Natural killer cell treated with Interleukin-12 subunit alpha and Interleukin-12 subunit beta and Interleukin-15 and Interleukin-18, amount 100 ng/mL, for 72 hours (primary cell): ENCODE results near the gene AADACL2. TPM values are rescaled to one million over a fixed set of nuclear protein-coding genes. Genes with fewer than 3 reads are reported as not detected.
"Not testable (repeated sequence)": the region's sequence is repeated elsewhere in the genome, so short reads cannot be mapped to it uniquely, and the experiment has no call there.

Experiments used
- ATAC-seq, 2 donors: fragments of 150-1000 bp; cut with Tn5 transposase in 1 of 2; sonication (Bioruptor Pico), chemical (Tn5 transposase) in 1 of 2; 2 replicates each; pipeline ENCODE4 v1.10.0; 2021
- DNase-seq: peaks from one replicate; pipeline ENCODE4 v3.0.0; 2022; ENCODE audit warnings: low spot score
- H3K27ac Mint-ChIP-seq, 2 donors: 1 replicate in 1 of 2; 2 replicates in 1 of 2; pipeline ENCODE4 v1.8.0; 2022; ENCODE audit warnings: mixed read lengths in 2 of 2, mild to moderate bottlenecking in 1 of 2, moderate library complexity in 1 of 2
- H3K27me3 Mint-ChIP-seq, 2 donors: 1 replicate in 1 of 2; 2 replicates in 1 of 2; pipeline ENCODE4 v1.8.0; 2022; ENCODE audit warnings: mixed read lengths in 2 of 2
- H3K36me3 Mint-ChIP-seq: one replicate; pipeline ENCODE4 v1.8.0; 2022; ENCODE audit warnings: mixed read lengths
- H3K4me1 Mint-ChIP-seq, 2 donors: 1 replicate in 1 of 2; 2 replicates in 1 of 2; pipeline ENCODE4 v1.8.0; 2022; ENCODE audit warnings: low read depth in 2 of 2, mixed read lengths in 2 of 2, mild to moderate bottlenecking in 1 of 2
- H3K4me3 Mint-ChIP-seq: one replicate; pipeline ENCODE4 v1.8.0; 2022; ENCODE audit warnings: mixed read lengths
- H3K9me3 Mint-ChIP-seq: 2 replicates; pipeline ENCODE4 v1.8.0; 2022; ENCODE audit warnings: mixed read lengths
- total RNA-seq, 2 donors: library from RNA; stranded (reverse); gene quantifications; one replicate each; pipeline ENCODE4 v1.2.3, GENCODE V29; 2022

Gene AADACL2
- total RNA-seq, 2 donors from 2014 or later: not detected

DNA sequence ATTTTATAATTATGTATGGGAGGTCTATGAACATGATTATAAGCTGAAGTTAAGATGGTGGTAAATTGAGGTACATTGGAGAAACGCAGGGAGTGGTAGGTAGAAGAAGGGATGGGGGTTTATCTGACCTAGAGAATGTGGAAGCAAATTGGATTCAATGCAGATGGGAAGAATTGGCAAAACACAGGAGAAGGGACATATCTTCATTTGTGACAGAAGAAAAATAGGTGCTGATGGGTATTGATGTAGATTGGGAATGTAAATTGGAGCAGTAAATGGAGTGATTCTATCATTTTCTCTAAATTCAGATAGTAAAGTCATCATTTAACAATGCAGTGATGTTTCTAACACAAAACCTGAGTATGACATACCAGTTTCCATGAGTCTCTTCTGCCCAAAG, 40.5 kb downstream of the AADACL2 start:
- ATAC-seq: no peak
- no peak overlapping the region for H3K4me3 Mint-ChIP-seq
- H3K27me3 Mint-ChIP-seq: peaks cover 0 to 19% of the 10 kb centered on the region in 2 donors
- H3K9me3 Mint-ChIP-seq: no peaks in the 10 kb centered on the region
- H3K36me3 Mint-ChIP-seq: no peaks in the 10 kb centered on the region
- no peak for DNase-seq
- no peak overlapping the region for H3K27ac Mint-ChIP-seq
- H3K4me1 Mint-ChIP-seq: no peaks in the 10 kb centered on the region

DNA sequence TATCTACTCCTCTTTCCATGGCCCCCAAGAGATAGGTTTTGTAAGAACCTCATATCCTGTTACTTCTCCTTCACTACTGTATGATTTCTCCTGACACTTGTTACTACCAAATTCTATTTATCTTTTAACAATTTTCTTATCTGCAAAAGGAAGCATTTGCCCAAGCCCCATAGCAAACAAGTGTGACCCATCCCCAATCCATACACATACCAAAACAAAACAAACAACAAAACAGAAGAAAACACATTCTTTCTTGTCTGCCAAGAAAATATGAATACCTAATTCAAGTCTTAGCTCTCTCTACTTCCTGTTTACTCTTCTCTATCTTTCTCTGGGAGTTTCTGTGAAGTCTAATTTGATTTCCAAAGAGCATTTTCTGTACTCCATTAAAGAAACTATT, 41.2 kb downstream of the AADACL2 start:
- no peak for DNase-seq
- no peaks in the 10 kb centered on the region for H3K4me1 Mint-ChIP-seq
- H3K27me3 Mint-ChIP-seq: peaks cover 2 to 19% of the 10 kb centered on the region in 2 donors
- no peak for ATAC-seq
- no peaks in the 10 kb centered on the region for H3K36me3 Mint-ChIP-seq
- no peak overlapping the region for H3K27ac Mint-ChIP-seq
- no peaks in the 10 kb centered on the region for H3K9me3 Mint-ChIP-seq
- H3K4me3 Mint-ChIP-seq: no peak overlapping the region

DNA sequence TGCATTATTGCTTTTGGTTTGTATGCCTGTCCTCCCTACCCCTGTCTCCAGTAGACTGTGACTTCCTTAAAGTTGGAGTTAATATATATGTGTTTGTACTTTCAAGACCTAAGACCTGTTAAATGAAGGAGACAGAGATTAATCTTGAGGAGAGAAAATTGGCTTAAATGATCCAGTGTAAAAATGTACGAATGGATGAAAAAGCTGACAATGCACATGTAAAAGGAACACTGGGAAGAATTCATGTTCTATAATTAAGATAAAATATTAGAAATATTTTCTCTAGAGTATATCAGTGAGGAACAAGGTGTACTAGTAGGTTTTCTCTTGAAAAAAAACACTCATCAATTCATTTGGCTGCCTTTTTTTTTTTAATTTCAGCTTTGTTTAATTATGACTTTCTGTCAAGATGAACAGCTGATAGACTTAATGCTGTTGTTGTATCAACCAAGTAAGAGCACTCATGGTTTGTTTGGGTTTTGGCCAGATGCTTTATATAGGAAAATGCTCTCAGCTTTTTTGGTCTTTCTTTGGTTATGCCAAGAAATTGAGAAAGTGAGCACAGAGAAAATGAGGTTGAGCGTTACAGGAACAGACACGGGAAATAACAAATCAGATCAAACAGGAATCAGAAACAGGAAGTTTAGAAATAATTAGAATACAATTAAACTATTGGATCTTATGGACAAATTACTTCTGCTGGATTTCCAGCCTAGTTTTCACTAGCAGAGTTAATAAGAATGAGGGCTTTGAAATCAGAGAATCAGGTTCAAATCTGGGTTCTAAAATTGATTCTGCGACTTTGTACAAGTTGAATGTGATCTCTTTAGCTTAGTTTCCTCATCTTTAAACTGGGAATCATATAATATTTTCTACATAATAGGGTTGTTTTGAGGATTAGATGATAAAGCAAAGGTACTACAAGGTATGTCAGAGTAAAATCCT, 41.9 kb downstream of the AADACL2 start:
- Mint-ChIP-seq H3K27me3 (peaks cover 4 to 19% of the 10 kb centered on the region in 2 donors), H3K9me3 (no peaks in the 10 kb centered on the region)

DNA sequence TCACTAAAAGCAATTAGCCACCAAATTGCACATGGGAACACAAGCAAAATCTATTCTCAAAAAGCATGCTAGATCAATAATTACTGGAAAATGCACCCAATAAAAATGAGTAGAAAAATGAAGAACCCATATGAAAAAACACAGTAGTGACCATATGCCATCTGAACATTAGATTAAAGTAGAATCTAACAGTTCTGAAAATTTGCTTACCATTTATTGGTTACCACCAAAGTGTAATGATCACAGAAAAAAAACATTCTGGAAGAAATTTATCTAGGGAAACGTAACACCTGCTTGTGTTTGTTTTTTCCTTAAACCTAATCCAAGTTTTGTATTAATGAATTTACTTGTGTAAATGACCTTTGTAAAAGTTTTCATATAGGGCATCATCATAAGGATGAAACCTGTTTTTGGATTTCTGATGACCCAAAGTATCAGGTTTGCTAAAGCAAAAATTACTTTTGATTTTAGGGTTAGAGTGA, 42.6 kb downstream of the AADACL2 start:
- Mint-ChIP-seq H3K27me3 (peaks cover 4 to 19% of the 10 kb centered on the region in 2 donors), H3K9me3 (no peaks in the 10 kb centered on the region), H3K4me3 (no peak overlapping the region), H3K4me1 (no peaks in the 10 kb centered on the region), H3K27ac (no peak overlapping the region), H3K36me3 (no peaks in the 10 kb centered on the region)
- ATAC-seq (no peak), DNase-seq (no peak)

More for the DNA sequence above, 41.9 kb downstream of the AADACL2 start:
- no peaks in the 10 kb centered on the region for H3K36me3 Mint-ChIP-seq
- H3K27ac Mint-ChIP-seq: no peak overlapping the region
- no peak for ATAC-seq
- H3K4me3 Mint-ChIP-seq: no peak overlapping the region
- no peak for DNase-seq
- H3K4me1 Mint-ChIP-seq: no peaks in the 10 kb centered on the region

DNA sequence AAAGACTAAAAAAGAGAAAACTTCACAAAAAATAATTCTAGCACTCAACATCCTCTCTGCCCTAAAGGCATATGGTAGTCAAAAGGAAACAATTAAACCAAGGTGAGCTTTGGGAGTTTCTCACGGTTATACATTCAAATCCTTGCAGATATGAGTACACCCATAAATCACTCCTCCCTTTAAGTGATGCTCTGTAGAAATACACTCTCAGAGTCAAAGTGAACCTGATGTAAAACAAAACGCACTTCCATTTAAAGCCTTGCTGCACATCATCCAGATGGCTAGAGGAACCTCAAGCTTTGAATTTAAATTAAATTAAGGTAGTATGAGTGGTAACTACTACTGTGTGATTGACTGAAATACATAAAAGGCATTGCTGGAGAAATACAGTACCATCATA, 44.2 kb downstream of the AADACL2 start:
- ATAC-seq: no peak
- peaks cover 4 to 19% of the 10 kb centered on the region in 2 donors for H3K27me3 Mint-ChIP-seq
- H3K4me3 Mint-ChIP-seq: no peak overlapping the region
- no peak overlapping the region for H3K27ac Mint-ChIP-seq
- no peak for DNase-seq
- no peaks in the 10 kb centered on the region for H3K36me3 Mint-ChIP-seq
- no peaks in the 10 kb centered on the region for H3K4me1 Mint-ChIP-seq
- H3K9me3 Mint-ChIP-seq: no peaks in the 10 kb centered on the region

DNA sequence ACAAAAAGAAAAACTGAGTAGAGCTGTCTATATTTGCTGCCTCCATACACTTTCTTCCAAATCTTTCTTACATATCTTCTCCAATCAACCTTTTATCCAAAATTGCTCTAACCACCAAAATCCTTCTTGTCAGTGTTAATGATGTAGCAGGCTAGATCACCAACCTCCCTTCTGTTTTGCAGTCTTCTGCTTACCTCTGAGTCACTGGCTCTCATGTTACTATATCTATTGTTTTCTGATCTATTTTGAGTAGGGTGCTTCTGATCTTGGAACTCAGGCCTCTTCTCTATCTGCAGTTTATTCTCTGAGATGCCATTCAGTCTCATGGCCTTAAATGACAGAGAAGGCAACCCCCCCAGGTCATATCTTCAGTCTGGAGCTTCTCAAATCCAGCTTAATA, 53.9 kb downstream of the AADACL2 start:
- H3K4me1 Mint-ChIP-seq: no peaks in the 10 kb centered on the region
- ATAC-seq (no peak), DNase-seq (no peak)
- no peak overlapping the region for H3K4me3 Mint-ChIP-seq
- H3K36me3 Mint-ChIP-seq: no peaks in the 10 kb centered on the region
- no peak overlapping the region for H3K27ac Mint-ChIP-seq
- H3K27me3 Mint-ChIP-seq: peaks cover 0 to 4% of the 10 kb centered on the region in 2 donors
- no peaks in the 10 kb centered on the region for H3K9me3 Mint-ChIP-seq

DNA sequence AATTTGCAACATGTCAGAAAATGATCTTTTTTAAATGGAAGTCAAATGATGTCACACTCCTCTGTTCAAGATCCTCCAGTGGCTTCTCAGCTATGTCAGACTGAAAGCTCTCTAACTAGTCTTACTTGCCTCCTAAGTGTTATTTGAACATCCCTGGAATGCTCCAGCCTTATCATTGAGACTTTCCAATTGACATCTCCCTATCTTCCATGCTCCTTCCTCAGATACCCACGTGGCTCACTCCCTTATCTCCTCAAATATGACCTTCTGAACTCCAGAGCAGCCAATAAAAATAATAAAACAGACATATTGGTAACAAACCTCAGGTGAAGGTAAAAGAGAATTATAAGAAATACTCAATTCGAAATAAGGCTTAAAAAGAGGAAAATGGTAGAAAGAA, 54.7 kb downstream of the AADACL2 start:
- DNase-seq (no peak), ATAC-seq (no peak)
- Mint-ChIP-seq H3K9me3 (no peaks in the 10 kb centered on the region), H3K27me3 (peaks cover 0 to 4% of the 10 kb centered on the region in 2 donors), H3K36me3 (no peaks in the 10 kb centered on the region), H3K27ac (no peak overlapping the region), H3K4me3 (no peak overlapping the region), H3K4me1 (no peaks in the 10 kb centered on the region)

DNA sequence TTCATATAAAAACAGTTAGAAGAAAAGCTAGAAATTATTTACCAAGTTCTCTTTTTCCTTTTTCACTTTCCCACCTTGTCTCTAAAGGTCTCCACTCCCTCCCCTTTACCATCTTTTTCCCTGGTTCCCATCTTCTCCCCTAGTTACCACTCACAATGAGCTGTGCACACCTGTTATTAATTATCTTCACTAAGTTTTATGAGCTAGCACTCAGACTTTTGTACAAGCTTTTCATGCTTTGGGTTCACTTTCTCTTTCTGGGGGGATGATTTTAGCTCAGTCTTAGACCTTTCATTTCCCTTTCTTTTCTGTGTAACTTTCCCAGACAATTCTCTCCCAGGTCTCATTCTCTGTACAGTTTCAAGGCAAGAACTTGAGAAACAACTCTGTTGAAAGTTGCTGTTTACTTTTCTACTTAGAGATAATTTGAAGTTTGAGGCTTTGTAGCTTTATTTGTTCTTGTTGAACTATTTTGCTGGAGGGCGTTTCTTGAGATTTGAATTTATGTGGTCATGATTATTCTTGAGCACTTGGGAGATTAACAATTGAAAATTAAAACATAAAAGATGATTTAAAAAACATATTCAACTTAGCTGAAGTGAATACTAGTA, 56.2 kb downstream of the AADACL2 start:
- H3K27me3 Mint-ChIP-seq: peaks cover 0 to 4% of the 10 kb centered on the region in 2 donors
- H3K4me1 Mint-ChIP-seq: no peaks in the 10 kb centered on the region
- DNase-seq: no peak
- no peak for ATAC-seq
- H3K9me3 Mint-ChIP-seq: no peaks in the 10 kb centered on the region
- no peaks in the 10 kb centered on the region for H3K36me3 Mint-ChIP-seq
- H3K27ac Mint-ChIP-seq: no peak overlapping the region
- H3K4me3 Mint-ChIP-seq: no peak overlapping the region

DNA sequence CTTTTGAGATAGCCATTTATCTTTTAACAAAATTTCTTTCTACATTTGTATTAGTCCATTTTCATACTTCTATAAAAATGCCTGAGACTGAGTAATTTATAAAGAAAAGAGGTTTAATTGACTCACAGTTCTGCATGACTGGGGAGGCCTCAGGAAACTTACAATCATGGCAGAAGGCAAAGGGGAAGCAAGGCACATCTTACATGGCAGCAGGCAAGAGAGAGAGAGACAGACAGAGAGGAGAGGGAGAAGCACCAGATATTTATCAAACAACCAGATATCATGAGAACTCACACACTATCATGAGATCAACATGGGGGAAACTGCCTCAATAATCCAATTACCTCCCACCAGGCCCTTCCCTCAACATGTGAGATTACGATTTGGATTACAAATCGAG, 57.0 kb downstream of the AADACL2 start:
- ATAC-seq, H3K27ac Mint-ChIP-seq, H3K27me3 Mint-ChIP-seq, H3K4me1 Mint-ChIP-seq, H3K4me3 Mint-ChIP-seq, H3K36me3 Mint-ChIP-seq, H3K9me3 Mint-ChIP-seq, DNase-seq: not testable (repeated sequence)

DNA sequence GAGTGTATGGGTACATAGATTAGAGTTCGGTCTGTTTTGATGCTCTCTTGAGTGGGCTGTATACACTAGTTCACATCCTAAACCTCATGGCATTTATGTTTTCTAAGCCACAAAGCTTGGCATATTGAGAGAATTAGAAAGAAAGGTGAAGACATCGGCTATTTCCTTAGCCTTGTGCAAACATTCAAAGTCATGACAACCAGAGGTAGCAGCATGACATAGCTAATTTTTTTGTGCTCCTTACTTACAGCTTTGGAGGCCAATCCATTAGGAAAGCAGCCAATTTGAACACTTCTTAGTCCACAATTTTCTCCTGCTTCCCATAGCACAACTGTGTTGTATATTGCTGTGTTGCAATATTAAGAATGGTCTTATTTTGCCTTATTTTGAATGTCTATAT, 58.7 kb downstream of the AADACL2 start:
- Mint-ChIP-seq H3K4me1 (no peaks in the 10 kb centered on the region), H3K36me3 (no peaks in the 10 kb centered on the region), H3K4me3 (no peak overlapping the region), H3K9me3 (no peaks in the 10 kb centered on the region), H3K27me3 (peaks cover 0 to 4% of the 10 kb centered on the region in 2 donors), H3K27ac (no peak overlapping the region)
- no peak for ATAC-seq
- no peak for DNase-seq

DNA sequence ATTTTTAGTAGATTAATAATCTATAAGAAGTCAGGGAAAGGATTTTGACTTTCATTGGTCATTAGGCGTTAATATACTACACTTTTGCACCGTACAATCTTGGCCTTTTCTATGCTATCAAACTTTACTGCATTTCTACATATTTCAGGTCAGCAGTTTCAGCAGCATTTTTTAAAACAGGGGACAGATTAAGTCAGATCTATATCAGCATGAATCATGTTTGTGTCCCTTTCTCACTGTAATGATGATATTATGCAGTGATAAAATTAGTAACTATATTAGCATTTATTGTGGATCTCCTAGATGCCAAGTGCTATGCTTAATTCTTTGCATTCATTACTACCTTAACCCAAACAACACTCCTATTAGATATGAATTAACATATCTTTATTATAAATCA, 59.9 kb downstream of the AADACL2 start:
- H3K27me3 Mint-ChIP-seq: peaks cover 0 to 9% of the 10 kb centered on the region in 2 donors
- ATAC-seq: no peak
- no peak overlapping the region for H3K4me3 Mint-ChIP-seq
- no peaks in the 10 kb centered on the region for H3K4me1 Mint-ChIP-seq
- no peaks in the 10 kb centered on the region for H3K36me3 Mint-ChIP-seq
- no peaks in the 10 kb centered on the region for H3K9me3 Mint-ChIP-seq
- H3K27ac Mint-ChIP-seq: no peak overlapping the region
- DNase-seq: no peak

DNA sequence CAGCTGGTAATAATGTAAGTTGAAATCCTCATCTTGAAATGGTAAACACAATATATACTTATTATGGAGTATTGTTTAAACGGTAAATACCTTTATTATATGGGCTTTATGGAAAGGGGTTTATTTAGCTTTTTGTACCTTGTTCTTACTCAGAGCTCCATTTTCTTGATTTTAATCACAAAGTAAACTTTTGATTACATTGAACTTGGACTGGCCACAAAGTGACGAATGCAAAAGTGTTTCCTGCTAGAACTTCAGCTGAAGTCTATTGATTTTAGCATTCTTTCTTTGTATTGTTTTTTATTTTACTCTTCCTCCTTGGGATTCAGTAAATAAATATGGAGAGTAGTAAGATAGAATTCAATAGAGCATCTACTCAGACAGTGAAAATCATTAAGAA, 60.4 kb downstream of the AADACL2 start:
- Mint-ChIP-seq H3K4me1 (no peaks in the 10 kb centered on the region), H3K36me3 (no peaks in the 10 kb centered on the region), H3K4me3 (no peak overlapping the region), H3K27me3 (peaks cover 0 to 10% of the 10 kb centered on the region in 2 donors), H3K9me3 (no peaks in the 10 kb centered on the region), H3K27ac (no peak overlapping the region)
- ATAC-seq (no peak), DNase-seq (no peak)

DNA sequence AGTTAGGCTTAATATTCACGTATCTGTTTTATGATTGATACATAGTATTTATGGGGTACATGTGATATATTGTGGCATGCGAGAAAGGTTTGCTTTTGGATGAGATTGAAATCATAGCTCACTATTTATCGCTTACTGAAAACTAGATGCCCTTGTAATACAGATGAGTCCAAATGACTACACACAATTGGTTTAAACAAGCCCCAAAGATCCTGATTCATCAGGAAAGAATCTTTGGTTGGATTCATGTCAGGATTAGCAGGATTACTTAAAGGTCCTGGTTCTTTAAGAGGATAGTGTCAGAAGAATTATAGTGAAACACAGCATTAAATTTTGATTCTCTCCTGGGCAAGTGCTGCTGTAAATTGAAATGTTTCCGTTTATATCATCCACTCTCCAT, 61.5 kb downstream of the AADACL2 start:
- ATAC-seq: no peak
- no peak for DNase-seq
- H3K27me3 Mint-ChIP-seq: peaks cover 0 to 6% of the 10 kb centered on the region in 2 donors

DNA sequence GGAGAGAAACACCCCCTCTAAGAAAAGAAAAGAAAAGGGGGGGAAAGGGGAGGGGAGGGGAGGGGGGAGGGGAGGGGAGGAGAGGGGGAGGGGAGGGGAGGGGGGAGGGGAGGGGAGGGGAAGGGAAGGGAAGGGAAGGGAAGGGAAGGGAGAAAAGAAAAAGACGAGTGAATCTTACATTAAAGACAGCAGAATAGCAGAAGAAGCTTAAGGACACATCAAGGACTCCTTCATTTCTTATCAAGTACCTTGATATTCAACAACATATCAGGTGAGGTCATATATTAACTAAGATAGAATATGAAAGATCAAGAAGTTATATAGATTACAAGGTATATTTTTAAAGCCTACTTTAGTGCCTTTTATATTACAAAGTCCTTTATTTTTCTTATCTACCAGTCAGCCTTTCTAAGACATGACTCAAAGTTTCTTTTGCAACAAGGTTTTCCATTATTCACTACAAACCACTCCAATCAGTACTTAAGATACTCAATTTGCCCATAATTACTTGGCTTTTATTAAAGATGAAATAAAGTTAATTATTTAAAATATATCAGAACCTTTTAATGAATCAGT, 62.5 kb downstream of the AADACL2 start:
- no peak overlapping the region for H3K27ac Mint-ChIP-seq
- H3K36me3 Mint-ChIP-seq: no peaks in the 10 kb centered on the region
- H3K27me3 Mint-ChIP-seq: peaks cover 0 to 6% of the 10 kb centered on the region in 2 donors
- no peak for DNase-seq
- no peak overlapping the region for H3K4me3 Mint-ChIP-seq
- H3K9me3 Mint-ChIP-seq: no peaks in the 10 kb centered on the region
- H3K4me1 Mint-ChIP-seq: no peaks in the 10 kb centered on the region
- ATAC-seq: no peak

More for the DNA sequence above, 61.5 kb downstream of the AADACL2 start:
- Mint-ChIP-seq H3K27ac (no peak overlapping the region), H3K4me1 (no peaks in the 10 kb centered on the region), H3K9me3 (no peaks in the 10 kb centered on the region), H3K4me3 (no peak overlapping the region), H3K36me3 (no peaks in the 10 kb centered on the region)
